ENCODE measurements around the gene WNT9B. TPM values are rescaled to one million over a fixed set of nuclear protein-coding genes. Genes with fewer than 3 reads are reported as not detected.
"Not testable (repeated sequence)": the region's sequence is repeated elsewhere in the genome, so short reads cannot be mapped to it uniquely, and the experiment has no call there.

The WNT9B gene
- total RNA-seq, 1 experiment from 2014 or later, result 0.70 TPM

- Histone ChIP-seq H4K91ac (ENCODE audit: insufficient read length, low read depth, low read length) (no peak overlapping the region), H3K4me2 (ENCODE audit: insufficient read depth, insufficient read length, low read length) (no peak overlapping the region), H4K5ac (ENCODE audit: insufficient read length, low read depth, low read length) (no peak overlapping the region), H2AFZ (ENCODE audit: low read length) (no peak overlapping the region), H2BK5ac (ENCODE audit: insufficient read length, low read length) (no peak overlapping the region), H2BK20ac (ENCODE audit: low read depth, low read length, poor library complexity, severe bottlenecking) (no peak overlapping the region), H2AK5ac (ENCODE audit: insufficient read length, low read length) (no peak overlapping the region), H2BK15ac (ENCODE audit: low read depth, low read length) (no peak overlapping the region), H3K27me3 (ENCODE audit: insufficient read depth, low read length) (peaks cover 9% of the 10 kb centered on the region), H3K18ac (ENCODE audit: insufficient read length, low read depth, low read length) (no peak overlapping the region), H3K23me2 (ENCODE audit: insufficient read length, low read depth, low read length, poor library complexity, severe bottlenecking) (peaks cover 4% of the 10 kb centered on the region), H2BK120ac (ENCODE audit: low read depth, low read length, poor library complexity, severe bottlenecking) (no peak overlapping the region), H3K14ac (ENCODE audit: insufficient read depth, low read length) (no peak overlapping the region), H3K9ac (ENCODE audit: extremely low read depth, insufficient read length, low read length) (no peak overlapping the region), H2BK12ac (ENCODE audit: insufficient read length, low read depth, low read length) (no peak overlapping the region), H3K9me3 (ENCODE audit: control insufficient read depth, low read depth, low read length) (no peaks in the 10 kb centered on the region), H3K79me1 (ENCODE audit: insufficient read depth, low read depth, low read length, poor library complexity, severe bottlenecking) (no peaks in the 10 kb centered on the region), H3K4me1 (ENCODE audit: insufficient read depth, low read length) (no peaks in the 10 kb centered on the region), H3K79me2 (ENCODE audit: insufficient read depth, low read length) (no peaks in the 10 kb centered on the region), H3K27ac (ENCODE audit: insufficient read length, low read depth, low read length) (no peak overlapping the region), H3K23ac (ENCODE audit: insufficient read length, low read depth, low read length) (no peak overlapping the region), H3K56ac (ENCODE audit: insufficient read length, low read depth, low read length) (no peak overlapping the region), H3T11ph (ENCODE audit: low read length) (no peak overlapping the region), H3K4ac (ENCODE audit: low read depth, low read length) (no peak overlapping the region), H4K8ac (replicated peaks; ENCODE audit: insufficient read length, low read depth, low read length) (no peak overlapping the region), H4K20me1 (ENCODE audit: control insufficient read depth, insufficient read depth, insufficient read length) (no peaks in the 10 kb centered on the region)
- DNase-seq, result no peak
- H3K27me3 Mint-ChIP-seq (ENCODE audit: low read depth), result peaks cover 39% of the 10 kb centered on the region
- H3K4me3 Mint-ChIP-seq, result no peak overlapping the region
- no peak for TF ChIP-seq CTCF (conservative IDR thresholded peaks at IDR 0.05)
- peaks cover 9 to 12% of the 10 kb centered on the region in 2 experiments for H3K4me1 Mint-ChIP-seq
- H3K27ac Mint-ChIP-seq, result no peak overlapping the region
- H3K36me3 Mint-ChIP-seq (ENCODE audit: insufficient read depth in 1 of 3, low read depth in 3 of 3), result peaks cover 0 to 12% (median 0%) of the 10 kb centered on the region in 3 experiments; a peak in 4 of 7 replicates
- no CpG with 5 or more reads among the region's 5 CpGs for WGBS (ENCODE audit: extremely low coverage, insufficient read length, low lambda C conversion rate)
- H3K9me3 Mint-ChIP-seq, result peaks cover 20 to 21% of the 10 kb centered on the region in 2 experiments
Measured at GRCh38 chr17:46839211-46839610, 12.2 kb upstream of the WNT9B start.

- WGBS (ENCODE audit: extremely low coverage, insufficient read length, low lambda C conversion rate), result no CpG with 5 or more reads among the region's 3 CpGs
- peaks cover 0 to 12% (median 0%) of the 10 kb centered on the region in 3 experiments; a peak in 4 of 7 replicates for H3K36me3 Mint-ChIP-seq (ENCODE audit: insufficient read depth in 1 of 3, low read depth in 3 of 3)
- H3K27me3 Mint-ChIP-seq (ENCODE audit: low read depth), result peaks cover 36% of the 10 kb centered on the region
Measured at GRCh38 chr17:46840596-46840995, 10.8 kb upstream of the WNT9B start.

More at GRCh38 chr17:46840596-46840995, 10.8 kb upstream of the WNT9B start:
- not testable (repeated sequence) for H3K4me1 ChIP-seq (ENCODE audit: insufficient read depth, low read length); H3K23me2 ChIP-seq (ENCODE audit: insufficient read length, low read depth, low read length, poor library complexity, severe bottlenecking); H3K9me3 ChIP-seq (ENCODE audit: control insufficient read depth, low read depth, low read length); H2BK5ac ChIP-seq (ENCODE audit: insufficient read length, low read length); H3K27ac Mint-ChIP-seq; H3K18ac ChIP-seq (ENCODE audit: insufficient read length, low read depth, low read length); H3K56ac ChIP-seq (ENCODE audit: insufficient read length, low read depth, low read length); H3K23ac ChIP-seq (ENCODE audit: insufficient read length, low read depth, low read length); H3T11ph ChIP-seq (ENCODE audit: low read length); H3K9ac ChIP-seq (ENCODE audit: extremely low read depth, insufficient read length, low read length); H3K4me2 ChIP-seq (ENCODE audit: insufficient read depth, insufficient read length, low read length); H4K8ac ChIP-seq (replicated peaks; ENCODE audit: insufficient read length, low read depth, low read length); H3K27ac ChIP-seq (ENCODE audit: insufficient read length, low read depth, low read length); H3K27me3 ChIP-seq (ENCODE audit: insufficient read depth, low read length); H3K14ac ChIP-seq (ENCODE audit: insufficient read depth, low read length); H3K4ac ChIP-seq (ENCODE audit: low read depth, low read length); H2BK15ac ChIP-seq (ENCODE audit: low read depth, low read length); DNase-seq; H2BK12ac ChIP-seq (ENCODE audit: insufficient read length, low read depth, low read length); H4K91ac ChIP-seq (ENCODE audit: insufficient read length, low read depth, low read length); H3K79me1 ChIP-seq (ENCODE audit: insufficient read depth, low read depth, low read length, poor library complexity, severe bottlenecking); H2BK120ac ChIP-seq (ENCODE audit: low read depth, low read length, poor library complexity, severe bottlenecking); H3K4me1 Mint-ChIP-seq; H3K79me2 ChIP-seq (ENCODE audit: insufficient read depth, low read length); H2AK5ac ChIP-seq (ENCODE audit: insufficient read length, low read length); H4K20me1 ChIP-seq (ENCODE audit: control insufficient read depth, insufficient read depth, insufficient read length); H2BK20ac ChIP-seq (ENCODE audit: low read depth, low read length, poor library complexity, severe bottlenecking); H3K4me3 Mint-ChIP-seq; H4K5ac ChIP-seq (ENCODE audit: insufficient read length, low read depth, low read length); H2AFZ ChIP-seq (ENCODE audit: low read length)
- peaks cover 20 to 21% of the 10 kb centered on the region in 2 experiments for H3K9me3 Mint-ChIP-seq
